ENCODE data around the gene CYP8B1. TPM values are rescaled to one million over a fixed set of nuclear protein-coding genes. Genes with fewer than 3 reads are reported as not detected.

CYP8B1 gene
- total RNA-seq, 4 donors from 2014 or later, result not detected

- H3K27ac ChIP-seq, result no peak overlapping the region
- H3K36me3 ChIP-seq, result no peaks in the 10 kb centered on the region
- intact Hi-C loops (cut with DNase I), result no loop called here
Observed at GRCh38 chr3:42841332-42841731, 34.3 kb downstream of the CYP8B1 start.

GRCh38 chr3:42839616-42840015 is 36.1 kb downstream of the CYP8B1 start:
- intact Hi-C loops (cut with DNase I), result loop anchor here (5.0 kb wide), 1 partner anchor 57 kb away; no protein-coding TSS in a partner anchor
- Histone ChIP-seq H3K27ac (no peak overlapping the region), H3K9me3 (no peaks in the 10 kb centered on the region), H3K4me1 (peaks cover 4 to 5% of the 10 kb centered on the region in 2 donors), H3K36me3 (no peaks in the 10 kb centered on the region), H3K27me3 (no peaks in the 10 kb centered on the region), H3K4me3 (replicated peaks in 1 of 3) (no peak overlapping the region)
- 40% methylated on average over 7 of the region's 7 CpGs for WGBS, 2 donors
- TF ChIP-seq POLR2A (IDR thresholded peaks at IDR 0.05) (no peak), CTCF (IDR thresholded peaks at IDR 0.05) (peak; percentile 50 to 96 (median 83))
- peak; percentile 32 to 46 for DNase-seq

More at GRCh38 chr3:42841332-42841731, 34.3 kb downstream of the CYP8B1 start:
- TF ChIP-seq POLR2A (IDR thresholded peaks at IDR 0.05) (no peak), CTCF (IDR thresholded peaks at IDR 0.05) (no peak)
- H3K9me3 ChIP-seq, result no peaks in the 10 kb centered on the region
- DNase-seq, result no peak
- peaks cover 5 to 8% of the 10 kb centered on the region in 2 donors for H3K4me1 ChIP-seq
- WGBS, 2 donors, result 73 to 82% methylated on average over 1 of the region's 1 CpG
- H3K27me3 ChIP-seq, result no peaks in the 10 kb centered on the region
- no peak overlapping the region for H3K4me3 ChIP-seq (replicated peaks in 1 of 3)

- intact Hi-C loops (cut with DNase I), result loop anchor here (5.0 kb wide), 1 partner anchor 56 kb away; no protein-coding TSS in a partner anchor
- no peaks in the 10 kb centered on the region for H3K36me3 ChIP-seq
- no peaks in the 10 kb centered on the region for H3K27me3 ChIP-seq
- H3K4me3 ChIP-seq (replicated peaks in 1 of 3), result no peak overlapping the region
- DNase-seq, result no peak
- no peaks in the 10 kb centered on the region for H3K4me1 ChIP-seq
- WGBS, 2 donors, result 90% methylated on average over 4 of the region's 4 CpGs
- no peaks in the 10 kb centered on the region for H3K9me3 ChIP-seq
- TF ChIP-seq CTCF (IDR thresholded peaks at IDR 0.05) (no peak), POLR2A (IDR thresholded peaks at IDR 0.05) (no peak)
- no peak overlapping the region for H3K27ac ChIP-seq
Observed at GRCh38 chr3:42838571-42838970, 37.1 kb downstream of the CYP8B1 start.

GRCh38 chr3:42836150-42837123 is 39.2 kb downstream of the CYP8B1 start:
- Histone ChIP-seq H3K4me1 (no peaks in the 10 kb centered on the region), H3K27me3 (no peaks in the 10 kb centered on the region), H3K27ac (no peak overlapping the region), H3K4me3 (replicated peaks in 1 of 3) (no peak overlapping the region), H3K36me3 (no peaks in the 10 kb centered on the region), H3K9me3 (no peaks in the 10 kb centered on the region)
- TF ChIP-seq CTCF (IDR thresholded peaks at IDR 0.05) (no peak), POLR2A (IDR thresholded peaks at IDR 0.05) (no peak)
- 90 to 97% methylated on average over 5 of the region's 5 CpGs for WGBS, 2 donors
- DNase-seq, result no peak
- intact Hi-C loops (cut with DNase I), result loop anchor here (5.0 kb wide), 1 partner anchor 54 kb away; no protein-coding TSS in a partner anchor

- Histone ChIP-seq H3K9me3 (no peaks in the 10 kb centered on the region), H3K27ac (no peak overlapping the region), H3K27me3 (no peaks in the 10 kb centered on the region), H3K4me1 (no peaks in the 10 kb centered on the region), H3K36me3 (no peaks in the 10 kb centered on the region), H3K4me3 (replicated peaks in 1 of 3) (no peak overlapping the region)
- TF ChIP-seq CTCF (IDR thresholded peaks at IDR 0.05) (peak; percentile 34 to 70 (median 56)), POLR2A (IDR thresholded peaks at IDR 0.05) (no peak)
- DNase-seq, result peak; percentile 55 to 71
- intact Hi-C loops (cut with DNase I), result no loop called here
- WGBS, 2 donors, result 26 to 27% methylated on average over 3 of the region's 3 CpGs
Observed at GRCh38 chr3:42831321-42831713, 44.4 kb downstream of the CYP8B1 start.
